GM12878 (cell line): Measurements from ENCODE around the gene F12. TPM values are rescaled to one million over a fixed set of nuclear protein-coding genes. Genes with fewer than 3 reads are reported as not detected.

Experiments
- ATAC-seq: fragments of 200-7000 bp; cut with Tn5 transposase; 3 replicates; pipeline ENCODE4 v1.9.1; 2020; ENCODE audit warnings: mild to moderate bottlenecking, moderate library complexity
- BruUV-seq: library from RNA; stranded (reverse); fragments of 400-500 nt; replicated peaks from 2 replicates; lab custom pipeline; 2021; lab: Mats Ljungman, UMichigan
- CTCF ChIA-PET: fragments of 300-600 bp; sonication (Branson Sonifier 250); formaldehyde crosslinking; extraction: SDS; loops from one replicate; lab custom pipeline; 2021; ENCODE audit warnings: inconsistent platforms; lab: Yijun Ruan, JAX
- POLR2A ChIA-PET: fragments of 350-600 bp; formaldehyde crosslinking; extraction: SDS; loops from one replicate; lab custom pipeline; 2021; ENCODE audit warnings: inconsistent platforms; lab: Charles Lee
- RAD21 ChIA-PET: fragments of 300-600 bp; sonication (Branson Sonifier 250); formaldehyde crosslinking; loops from one replicate; lab custom pipeline; 2023; ENCODE audit warnings: antibody characterized with exemption; ENCODE audit not compliant: unreplicated experiment; lab: Charles Lee
- SMC1A ChIA-PET: fragments of 300-600 bp; sonication (Branson Sonifier 250); formaldehyde crosslinking; loops from one replicate; lab custom pipeline; 2023; ENCODE audit not compliant: unreplicated experiment, uncharacterized antibody; lab: Charles Lee
- DNase-seq: peaks from one replicate; pipeline ENCODE4 v3.0.0-alpha.2; 2011; ENCODE audit warnings: low read depth, low spot score
- FAIRE-seq: peaks from 3 replicates; lab custom pipeline; 2011; peaks lifted over from hg19 to GRCh38; lab: Jason Lieb, UNC
- H2AFZ ChIP-seq: 2 replicates; pipeline ENCODE4 v1.6.0; 2011; ENCODE audit warnings: low read depth, low read length, control low read depth; ENCODE audit not compliant: control insufficient read depth
- H3K27ac ChIP-seq: 2 replicates; pipeline ENCODE4 v1.5.1; 2011; ENCODE audit warnings: control low read depth; ENCODE audit not compliant: control insufficient read depth, insufficient read depth
- H3K27me3 ChIP-seq, 2 experiments: replicated peaks in 1 of 2; 2 replicates each; pipeline versions ENCODE4 v1.6.0 to v1.6.1; 2011; ENCODE audit warnings: low read length in 1 of 2; ENCODE audit not compliant: control insufficient read depth in 2 of 2, insufficient read depth in 2 of 2
- H3K36me3 ChIP-seq, 2 experiments: 2 replicates each; pipeline ENCODE4 v1.5.1; 2011; ENCODE audit warnings: low read length in 1 of 2; ENCODE audit not compliant: control insufficient read depth in 2 of 2, insufficient read depth in 2 of 2
- H3K4me1 ChIP-seq: 2 replicates; pipeline ENCODE4 v1.6.1; 2011; ENCODE audit warnings: mild to moderate bottlenecking, low read length, moderate library complexity, mixed read lengths; ENCODE audit not compliant: control insufficient read depth, insufficient read depth
- H3K4me2 ChIP-seq: 2 replicates; pipeline ENCODE4 v1.6.0; 2011; ENCODE audit warnings: control low read depth; ENCODE audit not compliant: control insufficient read depth, insufficient read depth
- H3K4me3 ChIP-seq: fragments of 200-600 bp; sonication (generic); 2 replicates; pipeline ENCODE4 v1.5.1; 2016
- H3K79me2 ChIP-seq: 2 replicates; pipeline ENCODE4 v1.6.0; 2011; ENCODE audit warnings: low read length; ENCODE audit not compliant: control insufficient read depth, insufficient read depth
- H3K9ac ChIP-seq: 2 replicates; pipeline ENCODE4 v1.8.0; 2011; ENCODE audit warnings: low read length, control low read depth, mixed read lengths; ENCODE audit not compliant: control insufficient read depth, insufficient read depth
- H3K9me3 ChIP-seq: replicated peaks from 3 replicates; pipeline ENCODE4 v1.5.1; 2011; ENCODE audit warnings: mild to moderate bottlenecking, low read length; ENCODE audit not compliant: control insufficient read depth, insufficient read depth
- H4K20me1 ChIP-seq: 2 replicates; pipeline ENCODE4 v1.6.0; 2011; ENCODE audit not compliant: control insufficient read depth, insufficient read depth
- BCL11A ChIP-seq: IDR thresholded peaks from 2 replicates; pipeline ENCODE4 v1.6.1; 2011; ENCODE audit warnings: low read depth, low read length
- BHLHE40 ChIP-seq, 2 experiments: fragments of 450-650 bp in 1 of 2; IDR thresholded peaks; 2 replicates each; pipeline ENCODE4 v1.6.1; 2011 to 2017; ENCODE audit warnings: low read depth in 2 of 2, borderline replicate concordance in 1 of 2, improper control_type of control experiment in 1 of 2, low read length in 1 of 2, mild to moderate bottlenecking in 1 of 2
- CBFB ChIP-seq: IDR thresholded peaks from 2 replicates; pipeline ENCODE4 v1.6.1; 2016; ENCODE audit warnings: antibody characterized with exemption, low read depth
- DPF2 ChIP-seq: fragments of 450-650 bp; IDR thresholded peaks from 2 replicates; pipeline ENCODE4 v1.6.1; 2017; ENCODE audit warnings: mild to moderate bottlenecking
- EGR1 ChIP-seq, 2 experiments: IDR thresholded peaks; 1 replicate in 1 of 2; 2 replicates in 1 of 2; pipeline ENCODE4 v1.6.1; 2011 to 2012; ENCODE audit warnings: low read depth in 2 of 2, low read length in 2 of 2, borderline replicate concordance in 1 of 2, mild to moderate bottlenecking in 1 of 2, moderate library complexity in 1 of 2
- IKZF1 ChIP-seq: fragments of 450-650 bp; conservative IDR thresholded peaks from 2 replicates; pipeline ENCODE4 v1.6.1; 2017; ENCODE audit warnings: antibody characterized with exemption, mild to moderate bottlenecking
- IKZF2 ChIP-seq, 2 experiments: fragments of 450-650 bp; IDR thresholded peaks; 2 replicates each; pipeline ENCODE4 v1.6.1; 2017; ENCODE audit warnings: mild to moderate bottlenecking in 2 of 2, moderate library complexity in 2 of 2
- NBN ChIP-seq: fragments of 450-650 bp; IDR thresholded peaks from 2 replicates; pipeline ENCODE4 v1.6.1; 2016
- PML ChIP-seq: IDR thresholded peaks from 2 replicates; pipeline ENCODE4 v1.6.1; 2012; ENCODE audit warnings: low read length, inconsistent platforms
- SP1 ChIP-seq: IDR thresholded peaks from one replicate; pipeline ENCODE4 v1.6.1; 2011; ENCODE audit warnings: low read depth, low read length
- SRF ChIP-seq, 2 experiments: IDR thresholded peaks; 2 replicates each; pipeline ENCODE4 v1.6.1; 2011; ENCODE audit warnings: low read depth in 2 of 2, low read length in 2 of 2, mild to moderate bottlenecking in 1 of 2, moderate library complexity in 1 of 2
- TAF1 ChIP-seq: IDR thresholded peaks from 2 replicates; pipeline ENCODE4 v1.6.1; 2011; ENCODE audit warnings: mild to moderate bottlenecking, low read depth, low read length, borderline replicate concordance
- TBL1XR1 ChIP-seq: IDR thresholded peaks from 2 replicates; pipeline ENCODE4 v1.6.1; 2012; ENCODE audit warnings: low read depth, low read length, improper control_type of control experiment
- YY1 ChIP-seq: IDR thresholded peaks from 2 replicates; pipeline ENCODE4 v1.6.1; 2011; ENCODE audit warnings: low read depth, mild to moderate bottlenecking, low read length
- ZNF384 ChIP-seq: IDR thresholded peaks from 2 replicates; pipeline ENCODE4 v1.6.1; 2012; ENCODE audit warnings: low read depth, mild to moderate bottlenecking, low read length, improper control_type of control experiment, borderline replicate concordance
- ZSCAN29 ChIP-seq: fragments of 450-650 bp; IDR thresholded peaks from 2 replicates; pipeline ENCODE4 v1.6.1; 2017; ENCODE audit warnings: mild to moderate bottlenecking, moderate library complexity
- WGBS: methylation state at CpG from one replicate; pipeline ENCODE4 v1.1.6; 2016; ENCODE audit warnings: low lambda C conversion rate; ENCODE audit not compliant: insufficient replicate concordance, insufficient coverage; ENCODE audit errors: missing lambda C conversion rate; 5-methylcytosine and 5-hydroxymethylcytosine counted together
- in situ Hi-C: fragments of 300-500 bp; cut with MboI; formaldehyde crosslinking; loops from 9 replicates; pipeline ENCODE4 v1.14.3; 2018; ENCODE audit warnings: mixed read lengths
- intact Hi-C: fragments of 100-400 bp; cut with micrococcal nuclease; formaldehyde crosslinking; loops from one replicate; pipeline ENCODE4 v1.14.2; 2022; ENCODE audit not compliant: unreplicated experiment
- polyA plus RNA-seq, 11 experiments: library from polyadenylated mRNA; depleted of rRNA in 4 of 11; unstranded in 6 of 11; stranded (reverse) in 5 of 11; fragments of >200 nt; fragmentation: Nextera tagmentation in 4 of 11; fragmentation: Illumina TruSeq in 1 of 11; extraction: Ambion mirVana in 4 of 11; extraction: Trizol in 1 of 11; gene quantifications; 1 replicate in 1 of 11; 2 replicates in 10 of 11; pipeline versions ENCODE4 v1.2.1 to v1.2.3, GENCODE V29; 2011 to 2016; ENCODE audit warnings: inconsistent platforms in 2 of 11, missing spikeins in 2 of 11, low read depth in 1 of 11
- total RNA-seq, 4 experiments: library from RNA; depleted of rRNA in 3 of 4; stranded (reverse); fragments of >200 nt in 3 of 4; fragmentation: Illumina TruSeq in 1 of 4; extraction: Trizol in 1 of 4; gene quantifications; 2 replicates each; pipeline versions ENCODE4 v1.2.1 to v1.2.3, GENCODE V29; 2013 to 2021
- TF ChIP-seq, protein P1 (sequence below): fragments of 450-650 bp; IDR thresholded peaks from 2 replicates; pipeline ENCODE4 v1.6.1; 2017; ENCODE audit warnings: mild to moderate bottlenecking, low read depth, inconsistent platforms; ENCODE audit not compliant: poor library complexity, severe bottlenecking
- TF ChIP-seq, protein P2 (sequence below): IDR thresholded peaks from 2 replicates; pipeline ENCODE4 v1.6.1; 2012; ENCODE audit warnings: low read length, inconsistent platforms
- TF ChIP-seq, protein P3 (sequence below): IDR thresholded peaks from 2 replicates; pipeline ENCODE4 v1.6.1; 2011; ENCODE audit warnings: mild to moderate bottlenecking, low read depth, low read length, moderate library complexity; ENCODE audit not compliant: insufficient replicate concordance

The F12 gene
- total and polyA plus RNA-seq, 10 of the 15 experiments (the other 5 are each of a cell fraction or from before 2014, with no cell fraction given) = 0.25 to 11.3 (median 5.5) TPM

DNA sequence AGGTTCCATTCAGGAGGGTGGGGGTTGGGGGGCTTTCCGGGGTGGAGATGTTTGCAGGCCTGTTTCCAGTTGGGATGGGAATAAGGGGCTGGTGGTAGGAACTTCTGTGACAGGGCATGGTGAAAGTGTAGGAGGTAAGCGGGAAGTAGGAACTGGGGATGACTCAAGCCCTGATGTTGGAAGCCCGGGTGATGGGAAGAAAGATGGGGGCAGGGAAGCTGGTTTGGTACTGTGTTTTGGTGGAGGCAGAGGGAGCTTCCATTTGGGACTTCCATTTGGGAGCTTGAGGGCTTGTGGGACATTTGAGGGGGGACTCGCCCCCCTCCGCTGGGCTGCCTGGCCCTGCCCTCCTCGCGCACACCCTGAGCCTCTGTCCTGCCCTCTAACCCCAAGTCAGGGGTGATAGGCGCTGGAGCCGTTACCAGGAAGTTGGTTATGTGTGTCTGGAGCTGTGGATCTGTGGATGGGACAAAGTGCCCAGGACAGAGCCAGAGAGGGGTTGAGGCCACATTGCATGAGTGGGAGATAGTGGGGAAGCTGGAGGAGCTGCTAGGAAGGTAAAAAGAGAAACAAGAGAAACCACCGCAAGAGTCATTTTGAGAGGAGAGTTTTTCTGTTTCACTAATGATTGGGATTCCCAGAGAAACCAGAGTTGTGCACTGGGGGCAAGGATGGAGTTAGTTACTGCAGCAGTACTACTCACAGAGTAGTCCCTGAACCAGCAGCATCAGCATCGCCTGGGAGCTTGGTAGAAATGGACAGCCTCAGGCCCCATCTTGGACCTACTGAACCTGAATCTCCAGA, 45.0 kb downstream of the F12 start:
- no TSS peak for BruUV-seq
- H3K4me3 ChIP-seq = peak overlapping the region; percentile 63
- peaks cover 52% of the 10 kb centered on the region for H3K79me2 ChIP-seq
- no peaks in the 10 kb centered on the region for H3K9me3 ChIP-seq
- in situ Hi-C loops (no loop called here), intact Hi-C loops (loop anchor here (1.0 to 5.0 kb wide), 2 partner anchors 26 to 52 kb away; partner anchors contain the start of gene MXD3)
- H4K20me1 ChIP-seq = no peaks in the 10 kb centered on the region
- peak overlapping the region; percentile 93 for H3K4me2 ChIP-seq
- DNase-seq = peak; percentile 69
- H3K9ac ChIP-seq = peak overlapping the region; percentile 61
- ChIA-PET POLR2A (interaction anchor here (0.6 to 2.8 kb wide), 16 partner anchors 9 to 191 kb away, joined by 3 to 17 read pairs (median 5); partner anchors contain the start of genes GRK6, LMAN2 and PDLIM7), SMC1A (interaction anchor here (0.8 to 3.7 kb wide), 11 partner anchors 9 to 251 kb away, joined by 3 to 32 read pairs (median 5); partner anchors contain the start of gene LMAN2), CTCF (interaction anchor here (0.8 to 3.7 kb wide), 11 partner anchors 8 to 251 kb away, joined by 3 to 22 read pairs (median 5); partner anchors contain the start of genes LMAN2 and PDLIM7), RAD21 (interaction anchor here (1.0 to 4.4 kb wide), 8 partner anchors 10 to 83 kb away, joined by 3 to 29 read pairs (median 6); partner anchors contain the start of genes GRK6 and PRR7)
- no peak overlapping the region for H2AFZ ChIP-seq
- ATAC-seq = peak; percentile 49
- H3K36me3 ChIP-seq = peaks cover 8 to 10% of the 10 kb centered on the region in 2 experiments; a peak in 3 of 4 replicates
- WGBS = 8% methylated on average over 11 of the region's 11 CpGs
- H3K27ac ChIP-seq = peak overlapping the region; percentile 91
- H3K4me1 ChIP-seq = peaks cover 60% of the 10 kb centered on the region
- FAIRE-seq = peak; percentile 93
- no peaks in the 10 kb centered on the region for H3K27me3 ChIP-seq
- TF ChIP-seq, protein P1, sequence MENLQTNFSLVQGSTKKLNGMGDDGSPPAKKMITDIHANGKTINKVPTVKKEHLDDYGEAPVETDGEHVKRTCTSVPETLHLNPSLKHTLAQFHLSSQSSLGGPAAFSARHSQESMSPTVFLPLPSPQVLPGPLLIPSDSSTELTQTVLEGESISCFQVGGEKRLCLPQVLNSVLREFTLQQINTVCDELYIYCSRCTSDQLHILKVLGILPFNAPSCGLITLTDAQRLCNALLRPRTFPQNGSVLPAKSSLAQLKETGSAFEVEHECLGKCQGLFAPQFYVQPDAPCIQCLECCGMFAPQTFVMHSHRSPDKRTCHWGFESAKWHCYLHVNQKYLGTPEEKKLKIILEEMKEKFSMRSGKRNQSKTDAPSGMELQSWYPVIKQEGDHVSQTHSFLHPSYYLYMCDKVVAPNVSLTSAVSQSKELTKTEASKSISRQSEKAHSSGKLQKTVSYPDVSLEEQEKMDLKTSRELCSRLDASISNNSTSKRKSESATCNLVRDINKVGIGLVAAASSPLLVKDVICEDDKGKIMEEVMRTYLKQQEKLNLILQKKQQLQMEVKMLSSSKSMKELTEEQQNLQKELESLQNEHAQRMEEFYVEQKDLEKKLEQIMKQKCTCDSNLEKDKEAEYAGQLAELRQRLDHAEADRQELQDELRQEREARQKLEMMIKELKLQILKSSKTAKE = peak; percentile 64
- TF ChIP-seq IKZF2 (IDR thresholded peaks at IDR 0.05) (peak; percentile 92 to 93), EGR1 (IDR thresholded peaks at IDR 0.05; ENCODE audit: borderline replicate concordance in 1 of 2, low read depth in 2 of 2, low read length in 2 of 2) (peak in 1 of 2 experiments; percentile 52; a peak in 2 of 3 replicates), ZNF384 (no peak), BHLHE40 (IDR thresholded peaks at IDR 0.05; ENCODE audit: borderline replicate concordance in 1 of 2, low read depth in 2 of 2, low read length in 1 of 2) (0 out of 4 replicates have a peak, but pooled peaks of 1 of the 2 experiments have one; percentile 19), NBN (peak; percentile 80; the same call in 1 of the 2 replicates), BCL11A (peak; percentile 91), SP1 (peak; percentile 67), SRF (IDR thresholded peaks at IDR 0.05; ENCODE audit: low read depth in 2 of 2, low read length in 2 of 2) (peak in 1 of 2 experiments; percentile 63; a peak in 1 of 4 replicates), IKZF1 (peak; percentile 93), TAF1 (peak; percentile 32; the same call in 1 of the 2 replicates), YY1 (peak; percentile 70), TBL1XR1 (0 out of 2 replicates have a peak, but pooled peaks have one; percentile 60), DPF2 (peak; percentile 89), ZSCAN29 (no peak), PML (no peak), CBFB (peak; percentile 89)
- TF ChIP-seq, protein P2, sequence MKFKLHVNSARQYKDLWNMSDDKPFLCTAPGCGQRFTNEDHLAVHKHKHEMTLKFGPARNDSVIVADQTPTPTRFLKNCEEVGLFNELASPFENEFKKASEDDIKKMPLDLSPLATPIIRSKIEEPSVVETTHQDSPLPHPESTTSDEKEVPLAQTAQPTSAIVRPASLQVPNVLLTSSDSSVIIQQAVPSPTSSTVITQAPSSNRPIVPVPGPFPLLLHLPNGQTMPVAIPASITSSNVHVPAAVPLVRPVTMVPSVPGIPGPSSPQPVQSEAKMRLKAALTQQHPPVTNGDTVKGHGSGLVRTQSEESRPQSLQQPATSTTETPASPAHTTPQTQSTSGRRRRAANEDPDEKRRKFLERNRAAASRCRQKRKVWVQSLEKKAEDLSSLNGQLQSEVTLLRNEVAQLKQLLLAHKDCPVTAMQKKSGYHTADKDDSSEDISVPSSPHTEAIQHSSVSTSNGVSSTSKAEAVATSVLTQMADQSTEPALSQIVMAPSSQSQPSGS = no peak
- TF ChIP-seq, protein P3, sequence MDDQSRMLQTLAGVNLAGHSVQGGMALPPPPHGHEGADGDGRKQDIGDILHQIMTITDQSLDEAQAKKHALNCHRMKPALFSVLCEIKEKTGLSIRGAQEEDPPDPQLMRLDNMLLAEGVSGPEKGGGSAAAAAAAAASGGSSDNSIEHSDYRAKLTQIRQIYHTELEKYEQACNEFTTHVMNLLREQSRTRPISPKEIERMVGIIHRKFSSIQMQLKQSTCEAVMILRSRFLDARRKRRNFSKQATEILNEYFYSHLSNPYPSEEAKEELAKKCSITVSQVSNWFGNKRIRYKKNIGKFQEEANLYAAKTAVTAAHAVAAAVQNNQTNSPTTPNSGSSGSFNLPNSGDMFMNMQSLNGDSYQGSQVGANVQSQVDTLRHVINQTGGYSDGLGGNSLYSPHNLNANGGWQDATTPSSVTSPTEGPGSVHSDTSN = no peak
